ENCODE data around the gene GABBR2.
A peak's percentile ranks its signal among the peaks of the same experiment; 100 is the strongest.

The GABBR2 gene

GRCh38 chr9:98721643-98722042 is 12.9 kb upstream of the GABBR2 start:
- no peak for DNase-seq (ENCODE audit: low read depth in 2 of 2)

- DNase-seq (ENCODE audit: low read depth in 2 of 2) = no peak
Observed at GRCh38 chr9:98720402-98720801, 11.7 kb upstream of the GABBR2 start.

GRCh38 chr9:98719055-98719454 is 10.3 kb upstream of the GABBR2 start:
- no peak for DNase-seq (ENCODE audit: low read depth in 2 of 2)

GRCh38 chr9:98714833-98715232 is 6.1 kb upstream of the GABBR2 start:
- DNase-seq (ENCODE audit: low read depth in 2 of 2) = no peak

GRCh38 chr9:98712987-98713386 is 4.3 kb upstream of the GABBR2 start:
- DNase-seq (ENCODE audit: low read depth in 2 of 2) = no peak

- no peak for DNase-seq (ENCODE audit: low read depth in 2 of 2)
Observed at GRCh38 chr9:98709968-98710965, 1.5 kb upstream of the GABBR2 start.

GRCh38 chr9:98708103-98708932 is 417 bp downstream of the GABBR2 start:
- no peak for DNase-seq (ENCODE audit: low read depth in 2 of 2)

- peak; percentile 18 to 20 for DNase-seq (ENCODE audit: low read depth in 2 of 2)
Observed at GRCh38 chr9:98707166-98708102, 1.3 kb downstream of the GABBR2 start.

- no peak for DNase-seq (ENCODE audit: low read depth in 2 of 2)
Observed at GRCh38 chr9:98706651-98707165, 2.0 kb downstream of the GABBR2 start.

GRCh38 chr9:98702835-98703380 is 5.8 kb downstream of the GABBR2 start:
- no peak for DNase-seq (ENCODE audit: low read depth in 2 of 2)

GRCh38 chr9:98702340-98702739 is 6.4 kb downstream of the GABBR2 start:
- no peak for DNase-seq (ENCODE audit: low read depth in 2 of 2)

GRCh38 chr9:98701576-98701975 is 7.2 kb downstream of the GABBR2 start:
- DNase-seq (ENCODE audit: low read depth in 2 of 2) = no peak

GRCh38 chr9:98700801-98701200 is 7.9 kb downstream of the GABBR2 start:
- DNase-seq (ENCODE audit: low read depth in 2 of 2) = no peak

GRCh38 chr9:98698856-98699255 is 9.9 kb downstream of the GABBR2 start:
- no peak for DNase-seq (ENCODE audit: low read depth in 2 of 2)

- no peak for DNase-seq (ENCODE audit: low read depth in 2 of 2)
Observed at GRCh38 chr9:98694943-98695342, 13.8 kb downstream of the GABBR2 start.

GRCh38 chr9:98692392-98692791 is 16.3 kb downstream of the GABBR2 start:
- no peak for DNase-seq (ENCODE audit: low read depth in 2 of 2)

- DNase-seq (ENCODE audit: low read depth in 2 of 2) = no peak
Observed at GRCh38 chr9:98691890-98692289, 16.8 kb downstream of the GABBR2 start.

- DNase-seq (ENCODE audit: low read depth in 2 of 2) = no peak
Observed at GRCh38 chr9:98690686-98691085, 18.0 kb downstream of the GABBR2 start.

- DNase-seq (ENCODE audit: low read depth in 2 of 2) = no peak
Observed at GRCh38 chr9:98688710-98689495, 19.8 kb downstream of the GABBR2 start.

GRCh38 chr9:98687911-98688310 is 20.8 kb downstream of the GABBR2 start:
- DNase-seq (ENCODE audit: low read depth in 2 of 2) = no peak

Data from stimulated activated CD8-positive, alpha-beta memory T cell treated with anti-CD3 and anti-CD28 coated beads, Interleukin-2, amount 100 ng/mL, for 48 hours (primary cell).